Measurements from ENCODE around the gene ELOVL5.
A peak's percentile ranks its signal among the peaks of the same experiment; 100 is the strongest.
"Not testable (repeated sequence)": the region's sequence is repeated elsewhere in the genome, so short reads cannot be mapped to it uniquely, and the experiment has no call there.

Gene ELOVL5

DNA sequence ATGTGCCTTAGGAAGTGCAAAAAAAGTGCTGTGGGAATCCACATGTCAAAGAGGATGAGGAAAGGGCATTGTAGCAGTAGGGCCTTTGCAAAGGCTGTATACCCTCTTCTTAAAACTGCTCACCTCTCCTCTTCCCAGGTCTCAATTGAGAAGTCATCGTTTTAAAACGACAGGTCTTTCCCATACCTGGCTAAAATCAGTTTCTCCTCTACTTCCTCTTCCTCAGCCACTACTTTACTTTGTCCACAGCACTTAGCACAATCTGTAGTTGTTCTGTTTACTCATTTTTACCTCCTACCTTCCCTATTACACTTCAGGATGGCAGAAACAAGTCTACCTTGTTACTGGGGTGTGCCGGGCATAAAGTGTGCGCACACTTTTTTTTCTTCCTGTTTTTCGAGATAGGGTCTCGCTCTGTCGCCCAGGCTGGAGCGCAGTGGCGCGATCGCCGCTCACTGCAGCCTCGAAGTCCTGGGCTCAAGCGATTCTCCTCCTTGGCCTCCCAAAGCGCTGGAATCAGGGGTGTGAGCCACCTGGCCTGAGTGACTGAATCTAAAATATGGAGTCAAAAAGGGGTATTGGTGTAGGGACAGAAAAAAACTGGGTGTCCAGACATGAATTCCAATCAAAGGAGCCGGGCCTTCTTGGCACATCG, 9.8 kb upstream of the ELOVL5 start:
- no peak for DNase-seq

DNA sequence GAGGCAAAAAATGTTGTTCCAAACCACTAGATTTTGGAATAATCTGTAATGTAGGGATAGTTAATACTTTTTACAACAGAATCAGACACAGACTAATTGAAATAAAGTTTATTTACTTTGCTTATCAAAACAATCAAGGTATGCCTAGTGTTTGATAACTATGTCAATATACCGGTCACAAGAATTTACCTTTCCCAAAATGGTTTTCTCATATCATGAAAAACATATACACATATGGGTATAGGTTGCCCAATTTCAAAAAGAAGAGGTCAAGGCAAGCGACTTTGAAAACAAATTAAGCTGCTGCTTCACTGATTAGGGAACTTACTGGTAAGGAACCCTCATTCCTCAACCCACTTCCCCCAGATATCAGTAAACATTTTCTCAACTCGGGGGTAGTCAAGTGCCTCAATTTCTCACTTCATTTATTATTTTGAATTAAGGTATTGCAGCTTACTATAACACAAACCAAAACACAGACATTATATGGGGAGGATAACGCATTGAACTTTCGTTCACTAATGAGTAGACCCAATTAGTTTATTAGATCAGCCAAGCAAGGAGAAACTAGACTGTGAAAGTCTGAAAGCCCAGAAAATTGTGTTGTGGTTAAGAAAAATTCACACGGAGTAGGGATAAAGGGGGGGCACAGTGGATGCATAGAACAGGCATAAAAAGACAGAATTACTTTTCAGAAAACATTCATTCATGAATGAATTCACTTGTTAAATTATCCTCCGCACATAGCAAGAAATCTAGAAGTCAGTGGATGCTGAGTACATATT, 9.0 kb upstream of the ELOVL5 start:
- DNase-seq: no peak

DNA sequence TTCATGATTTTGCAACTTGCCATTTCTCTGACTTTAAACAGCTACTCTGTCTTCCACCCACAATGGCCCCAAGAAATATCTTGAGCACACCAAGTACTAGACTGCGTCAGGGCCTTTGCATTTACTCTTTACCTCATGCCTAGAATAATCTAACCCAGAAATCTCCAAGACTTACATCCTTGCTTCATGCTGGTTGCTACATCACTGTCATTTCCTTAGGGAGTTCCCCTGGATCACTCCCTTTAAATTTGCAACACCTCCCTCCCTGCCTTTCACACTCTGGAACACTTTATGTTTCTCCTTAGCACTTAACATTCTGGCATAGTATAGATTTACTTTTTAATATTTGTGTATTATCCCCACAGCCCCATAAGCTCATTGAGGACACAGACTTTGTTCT, 4.9 kb upstream of the ELOVL5 start:
- no peak for DNase-seq

DNA sequence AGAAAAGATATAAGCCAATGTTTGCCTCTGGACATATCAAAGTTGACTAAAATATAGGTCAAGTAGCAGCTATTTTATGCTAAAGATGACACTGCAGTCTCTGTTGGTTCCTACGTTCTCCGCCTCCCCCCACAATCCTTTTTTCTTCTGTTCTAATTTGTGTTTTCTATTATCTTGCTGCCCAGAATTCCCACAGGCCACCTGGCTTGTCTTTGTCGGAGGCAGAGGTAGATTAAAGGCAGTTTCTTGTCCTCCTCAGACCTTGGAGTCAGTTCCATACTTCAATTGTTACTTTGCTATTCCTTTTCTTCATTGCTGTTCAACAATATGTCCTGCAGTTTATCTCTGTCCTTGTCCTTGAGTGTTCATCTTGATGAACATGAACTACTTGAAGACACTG, 3.6 kb upstream of the ELOVL5 start:
- DNase-seq: no peak

DNA sequence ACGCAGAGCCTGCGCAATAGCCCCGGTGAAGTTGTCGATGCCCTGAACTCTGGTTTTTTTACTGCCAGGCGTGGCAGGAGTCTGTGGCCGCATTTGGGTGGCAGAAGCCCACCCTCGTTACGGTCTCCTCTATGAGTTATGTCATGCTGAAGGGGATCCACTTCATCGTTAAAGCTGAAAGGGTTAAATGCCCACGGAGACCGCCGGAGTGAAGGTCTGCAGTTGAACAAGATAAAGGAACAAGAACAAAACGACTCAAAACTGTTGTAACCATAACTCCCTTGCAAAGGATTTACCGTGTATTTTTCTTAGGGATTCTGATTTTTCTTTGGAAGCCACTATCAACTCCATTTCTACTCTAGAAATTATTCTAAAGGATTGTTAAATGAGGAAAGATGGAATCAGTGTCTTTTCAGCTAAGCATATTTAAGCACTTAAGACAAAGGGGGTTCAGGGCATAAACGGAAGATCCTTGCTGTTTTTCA, 501 bp upstream of the ELOVL5 start:
- no peak for DNase-seq

DNA sequence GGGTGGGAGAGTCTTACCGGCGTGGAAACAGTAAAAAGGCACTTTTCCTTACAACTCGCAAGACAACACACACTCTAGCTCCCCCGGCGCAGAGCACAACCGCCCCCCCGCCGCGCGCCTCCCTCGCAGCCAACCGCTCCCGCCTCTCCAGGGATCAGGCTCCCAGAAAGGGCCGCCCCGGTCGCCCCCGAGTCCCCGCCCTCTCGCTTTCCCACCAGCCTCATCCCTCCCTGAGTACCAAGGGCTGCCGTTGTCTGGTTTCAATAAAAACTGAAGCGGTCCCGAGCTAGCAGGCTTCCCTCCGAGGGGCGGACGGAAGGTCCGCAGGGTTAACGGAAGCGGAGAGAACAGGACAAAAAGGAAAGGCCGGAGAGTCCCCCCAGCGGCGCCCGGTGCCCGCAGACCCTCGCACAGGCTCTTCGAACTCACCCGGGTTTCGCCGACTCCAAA, 804 bp downstream of the ELOVL5 start:
- peak; percentile 60 for DNase-seq

DNA sequence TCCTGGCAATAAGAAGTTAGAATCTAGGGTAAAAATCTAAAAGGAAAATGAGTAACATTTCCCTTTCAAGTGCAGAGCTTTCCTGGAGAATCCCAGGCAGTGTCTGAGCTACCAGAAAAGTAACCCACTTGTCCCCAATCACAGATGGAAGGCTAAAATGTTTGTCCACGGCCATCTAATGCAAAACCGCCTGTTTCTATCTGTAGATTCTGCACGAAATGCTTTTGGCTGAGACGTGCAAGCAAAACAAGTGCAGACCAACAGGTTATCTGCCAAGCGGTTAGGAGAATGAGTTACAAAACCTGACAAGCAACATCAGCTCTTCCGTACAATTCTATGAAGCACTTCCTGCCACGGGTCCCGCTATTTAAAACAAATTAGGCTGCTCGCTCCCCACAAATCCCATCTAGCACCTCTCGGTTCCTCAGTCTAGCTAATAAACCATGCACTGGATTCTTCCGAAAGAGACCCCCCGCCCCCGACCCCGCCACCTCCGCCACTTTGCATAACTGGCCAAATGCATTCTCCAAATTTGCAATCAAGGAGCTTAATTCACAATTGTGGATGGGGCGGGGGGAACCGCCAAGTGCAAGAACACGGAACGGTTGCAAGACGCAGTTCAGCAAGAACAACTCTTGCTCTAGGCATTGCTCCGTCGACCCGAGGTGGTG, 1.4 kb downstream of the ELOVL5 start:
- DNase-seq: peak; percentile 60

DNA sequence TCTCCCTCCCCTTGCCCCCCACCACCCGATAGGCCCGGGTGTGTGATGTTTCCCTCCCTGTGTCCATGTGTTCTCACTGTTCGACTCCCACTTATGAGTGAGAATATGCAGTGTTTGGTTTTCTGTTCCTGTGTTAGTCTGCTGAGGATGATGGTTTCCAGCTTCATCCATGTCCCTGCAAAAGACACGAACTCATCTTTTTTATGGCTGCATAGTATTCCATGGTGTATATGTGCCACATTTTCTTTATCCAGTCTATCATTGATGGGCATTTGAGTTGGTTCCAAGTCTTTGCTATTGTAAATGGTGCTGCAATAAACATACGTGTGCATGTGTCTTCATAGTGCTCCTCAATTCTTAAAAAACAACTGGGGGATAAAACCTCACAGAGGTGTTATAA, 2.7 kb downstream of the ELOVL5 start:
- not testable (repeated sequence) for DNase-seq

DNA sequence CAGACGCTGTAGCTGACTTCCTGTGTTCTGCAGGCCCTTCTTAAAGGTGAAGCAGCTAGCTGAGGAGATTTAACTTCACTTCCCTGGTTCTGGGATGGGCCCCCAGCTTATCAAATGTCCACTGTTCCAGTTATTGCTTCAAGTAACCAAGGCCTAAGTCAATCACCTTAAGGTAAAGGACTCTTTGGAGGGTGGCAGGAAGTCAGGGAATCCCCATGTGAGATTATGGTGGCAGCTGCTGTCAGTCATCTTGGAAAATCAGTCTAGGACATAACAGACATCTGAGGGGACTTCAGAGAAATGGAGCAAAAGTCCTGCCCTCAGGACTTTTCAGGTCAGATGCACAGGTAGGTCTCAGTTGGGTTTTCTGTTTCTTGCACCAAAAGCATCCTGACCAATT, 3.8 kb downstream of the ELOVL5 start:
- no peak for DNase-seq

DNA sequence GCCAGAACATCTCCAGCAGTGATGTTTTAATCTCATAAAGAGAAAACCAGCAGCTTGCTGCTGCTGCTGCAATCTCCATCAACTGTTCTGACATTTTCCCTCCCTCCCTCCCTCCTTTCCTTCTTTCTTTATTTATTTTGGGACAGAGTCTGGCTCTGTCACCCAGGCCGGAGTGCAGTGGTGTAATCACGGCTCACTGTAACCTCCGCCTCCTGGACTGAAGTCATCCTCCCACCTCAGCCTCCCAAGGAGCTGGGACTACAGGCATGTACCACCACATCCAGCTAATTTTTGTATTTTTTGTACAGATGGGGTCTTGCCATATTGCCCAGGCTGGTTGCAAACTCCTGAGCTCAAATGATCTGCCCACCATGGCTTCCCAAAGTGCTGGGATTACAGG, 5.7 kb downstream of the ELOVL5 start:
- no peak for DNase-seq

DNA sequence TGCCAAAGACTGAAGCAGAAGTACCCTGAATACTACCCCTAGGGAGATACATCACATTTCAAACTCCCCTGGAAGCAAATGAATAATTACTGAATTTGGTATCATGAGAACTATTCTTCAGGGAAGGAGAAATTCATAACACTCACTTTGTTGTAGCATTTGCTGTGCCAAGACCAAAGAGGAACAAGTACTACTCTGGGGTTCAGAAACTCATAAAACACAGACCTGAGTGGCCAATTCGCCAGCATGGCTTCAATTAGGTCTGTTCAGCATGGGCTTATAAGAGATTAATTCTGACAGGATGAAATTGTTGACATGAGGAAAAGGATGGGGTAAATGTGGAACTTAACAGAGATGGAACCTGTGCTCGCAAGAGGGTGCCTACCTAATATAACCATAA, 6.5 kb downstream of the ELOVL5 start:
- no peak for DNase-seq

DNA sequence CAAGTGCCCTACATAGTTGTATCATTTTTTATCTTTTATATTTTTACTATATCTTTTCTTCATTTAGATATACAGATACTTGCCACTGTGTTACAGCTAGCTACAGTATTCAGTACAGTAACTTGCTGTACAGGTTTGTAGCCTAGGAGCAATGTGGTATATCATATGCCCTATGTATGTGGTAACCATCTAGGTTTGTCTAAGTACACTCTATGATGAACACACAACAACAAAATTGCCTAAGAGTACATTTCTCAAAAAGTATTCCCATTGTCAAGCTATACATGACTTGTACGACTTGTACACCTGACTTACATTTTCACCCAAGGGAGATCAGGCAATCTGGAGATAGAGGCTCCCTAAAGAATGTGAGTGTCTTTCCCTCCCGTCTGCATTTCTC, 8.2 kb downstream of the ELOVL5 start:
- DNase-seq: no peak

DNA sequence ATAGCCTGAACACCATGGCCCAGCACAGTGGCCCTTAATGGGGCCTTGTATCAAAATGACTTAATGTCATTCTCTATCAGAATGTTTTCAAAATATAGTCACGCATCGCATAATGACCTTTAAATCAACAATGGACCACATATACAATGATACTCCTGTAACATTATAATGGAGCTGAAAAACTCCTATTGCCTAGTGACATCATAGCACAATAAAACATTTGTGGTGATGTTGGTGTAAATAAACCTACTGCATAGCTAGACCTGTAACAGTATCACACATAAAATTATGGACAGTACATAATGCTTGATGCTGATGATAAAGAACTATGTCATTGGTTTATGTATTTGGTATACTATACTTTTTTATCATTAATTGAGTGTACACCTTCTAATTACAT, 9.3 kb downstream of the ELOVL5 start:
- no peak for DNase-seq

DNA sequence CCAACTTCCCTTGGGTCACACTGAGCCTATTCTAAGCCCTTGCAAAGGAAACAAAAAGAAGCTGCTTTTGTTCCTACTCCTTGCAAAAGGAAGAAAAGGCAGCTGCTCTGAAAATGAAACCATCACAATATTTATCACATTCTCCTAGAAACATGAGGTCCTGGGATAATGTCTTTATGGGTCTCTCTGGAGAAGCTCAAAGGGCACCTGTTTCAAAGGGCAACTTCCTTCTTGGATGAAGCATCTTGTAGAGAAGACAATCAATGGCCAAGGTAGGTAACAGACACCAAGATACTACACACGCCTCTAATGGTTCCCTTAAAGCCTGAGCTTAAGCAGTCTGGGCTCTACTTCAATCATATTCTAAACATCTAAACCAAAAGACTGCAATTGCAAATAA, 10.4 kb downstream of the ELOVL5 start:
- no peak for DNase-seq

DNA sequence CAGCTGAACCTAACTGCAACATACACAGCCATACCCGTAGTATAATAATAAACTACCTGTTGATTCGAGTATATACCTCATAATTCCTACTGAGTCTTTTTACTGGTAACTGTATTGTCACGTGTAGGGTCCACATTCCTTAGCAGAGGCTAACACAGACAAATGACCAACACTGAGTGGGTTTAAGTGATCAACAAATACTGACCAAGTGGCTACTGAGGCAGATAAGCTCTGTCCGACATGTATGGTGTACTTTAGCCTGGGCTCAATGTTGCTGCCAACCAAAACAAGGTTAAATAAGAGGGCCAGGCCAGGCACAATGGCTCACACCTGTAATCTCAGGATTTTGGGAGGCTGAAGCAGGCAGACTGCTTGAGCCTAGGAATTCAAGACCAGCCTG, 12.7 kb downstream of the ELOVL5 start:
- DNase-seq: no peak

DNA sequence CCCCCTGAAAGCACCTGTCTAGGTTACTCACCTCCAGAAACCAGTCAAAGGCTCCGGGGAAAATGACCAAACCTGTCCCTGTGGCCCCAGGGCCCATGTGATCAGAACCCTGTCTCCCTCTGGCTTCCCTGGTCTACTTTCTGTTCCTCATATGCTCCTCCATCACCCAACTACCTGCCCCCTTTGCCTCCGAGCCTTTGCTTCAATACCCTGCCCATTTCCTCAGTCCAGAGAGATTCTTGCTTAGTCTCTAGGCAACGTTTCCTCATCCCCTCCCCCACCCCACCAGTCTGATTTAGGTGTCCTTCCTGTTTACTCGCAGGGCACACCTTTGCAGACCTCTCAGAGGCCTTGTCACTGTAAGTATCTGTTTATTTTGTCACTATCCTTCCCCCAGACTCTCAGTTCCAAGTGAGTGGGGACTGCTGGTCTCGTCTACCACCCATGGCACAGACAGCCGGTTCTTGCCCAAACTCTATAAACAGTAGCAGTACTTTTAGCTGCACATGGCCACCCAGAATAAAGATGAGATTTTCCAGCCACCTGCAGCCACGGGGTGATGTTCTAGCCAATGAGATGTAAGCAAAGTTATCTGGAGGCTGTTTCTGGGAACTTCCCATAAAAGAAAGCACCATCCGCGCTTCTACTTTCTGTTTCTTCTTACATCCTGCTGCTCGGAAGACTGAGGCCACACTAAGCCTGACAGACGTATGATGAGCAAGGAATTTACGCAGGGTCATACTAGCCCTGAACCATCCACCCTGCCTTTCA, 13.3 kb downstream of the ELOVL5 start:
- peak; percentile 69 for DNase-seq

DNA sequence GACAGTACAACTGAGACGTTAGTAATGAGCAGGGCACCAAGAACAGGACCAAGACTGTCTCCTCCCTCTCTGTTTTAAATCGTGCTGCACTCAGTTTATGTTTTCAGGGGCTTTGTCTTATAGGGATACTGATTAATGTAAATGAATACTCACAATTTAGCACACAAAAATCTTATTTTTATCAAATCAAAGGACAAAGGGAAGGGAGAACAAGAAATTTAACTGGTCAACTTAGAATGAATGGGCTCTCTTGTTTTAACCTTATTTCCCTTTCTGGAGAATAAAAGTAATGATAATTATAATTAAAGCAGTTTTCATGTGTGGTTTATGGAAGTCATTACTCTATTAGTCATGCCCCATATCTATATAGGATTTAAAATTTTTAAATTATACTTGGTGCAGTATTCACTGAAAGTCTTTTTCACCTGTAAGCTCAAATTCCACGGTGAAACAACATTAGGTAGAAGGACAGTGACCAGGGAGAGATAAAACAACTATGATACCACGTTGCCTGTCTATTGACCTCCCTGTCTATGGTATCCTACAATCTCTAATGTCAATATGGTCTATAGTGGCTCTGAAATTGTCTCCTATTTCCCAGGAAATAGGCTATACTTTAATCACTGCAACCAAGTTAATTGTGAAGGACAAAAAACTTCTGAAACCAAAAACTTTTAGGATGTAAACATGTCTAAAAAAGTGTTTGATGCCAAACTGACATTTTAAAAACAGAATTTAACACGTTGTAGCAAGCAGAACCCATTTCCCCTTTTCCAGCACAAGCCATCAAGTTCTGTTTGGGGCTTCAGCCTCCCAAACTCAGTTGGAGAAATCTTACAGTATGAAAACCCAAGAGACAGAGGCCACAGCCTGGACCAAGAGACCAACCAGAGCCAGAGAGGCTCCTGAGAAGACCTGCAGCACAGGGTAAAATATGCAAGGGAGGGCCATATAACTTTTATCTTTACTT, 15.0 kb downstream of the ELOVL5 start:
- DNase-seq: no peak

DNA sequence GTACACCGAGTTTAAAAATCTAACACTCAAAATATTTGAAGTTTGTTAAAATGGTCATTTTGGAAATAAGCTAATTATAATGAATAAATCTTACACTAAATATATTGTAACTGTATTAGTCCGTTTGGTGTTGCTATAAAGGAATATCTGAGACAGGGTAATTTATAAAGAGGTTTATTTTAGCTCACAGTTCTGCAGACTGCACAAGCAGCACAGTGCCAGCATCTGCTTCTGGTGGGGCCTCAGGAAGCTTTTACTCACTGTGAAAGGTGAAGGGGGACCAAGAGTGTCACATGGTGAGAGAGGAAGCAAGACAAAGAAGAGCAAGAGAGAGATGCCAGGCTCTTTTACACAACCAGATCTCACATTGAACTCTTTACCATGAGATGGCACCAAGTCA, 17.1 kb downstream of the ELOVL5 start:
- DNase-seq: no peak

DNA sequence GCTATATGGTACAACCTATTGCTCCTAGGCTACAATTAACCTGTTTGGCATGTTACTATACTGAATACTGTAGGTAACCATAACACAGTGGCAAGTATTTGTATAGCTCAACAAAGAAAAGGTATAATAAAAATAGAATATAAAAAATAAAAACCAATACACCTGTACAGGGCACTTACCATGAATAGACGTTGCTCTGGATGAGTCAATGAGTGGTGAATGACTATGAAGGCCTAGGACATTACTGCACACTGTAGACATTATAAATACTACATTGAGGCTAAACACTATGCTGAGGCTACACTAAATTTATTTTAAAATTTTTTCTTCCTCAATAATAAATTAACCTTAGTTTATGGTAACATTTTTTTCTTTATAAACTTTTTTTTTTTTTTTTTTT, 18.6 kb downstream of the ELOVL5 start:
- DNase-seq: no peak

DNA sequence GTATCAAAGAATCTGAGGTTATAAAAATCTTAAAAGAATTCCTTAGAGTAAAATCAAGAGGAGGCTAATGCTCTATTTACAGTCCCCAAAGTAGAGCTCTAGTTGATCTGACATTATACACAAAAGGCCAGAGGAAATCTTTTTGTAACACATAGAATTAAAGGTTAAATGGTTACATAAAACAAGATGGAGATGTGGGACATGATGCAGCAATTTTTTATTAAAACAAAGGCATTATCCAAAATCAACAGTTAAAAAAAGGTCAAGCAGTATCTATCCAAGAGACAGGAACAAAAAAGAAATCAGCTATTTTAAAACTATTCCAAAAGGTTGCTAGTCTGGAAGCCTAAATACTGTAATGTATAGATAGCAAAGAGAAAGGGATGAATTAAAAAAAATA, 20.4 kb downstream of the ELOVL5 start:
- DNase-seq: no peak

DNA sequence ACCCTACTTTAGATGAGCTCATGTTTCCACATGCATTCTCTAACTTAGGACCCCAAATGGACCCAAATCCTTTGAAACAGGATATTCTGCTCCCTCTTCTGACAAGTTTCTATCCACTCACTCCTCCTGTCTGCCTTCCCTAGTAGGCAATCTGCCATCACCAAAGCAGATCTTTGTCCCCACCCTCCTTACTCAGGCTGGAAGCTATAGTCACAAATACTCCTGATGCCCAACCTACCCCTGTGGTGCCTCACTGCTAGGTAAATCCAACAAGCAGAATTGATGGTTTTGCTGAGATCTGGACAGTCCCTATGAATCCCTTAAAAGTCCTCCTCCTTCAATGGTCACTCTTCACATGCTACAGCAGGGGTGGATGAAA, 21.7 kb downstream of the ELOVL5 start:
- DNase-seq: no peak

Measured in stimulated activated naive CD4-positive, alpha-beta T cell treated with Interleukin-2 at 50 U/mL for 16 hours (primary cell).